GM12891 (cell line): Measurements from ENCODE around the gene ZNF599.

Source experiments
- DNase-seq: peaks from one replicate; pipeline ENCODE4 v3.0.0; 2011; ENCODE audit warnings: low spot score; ENCODE audit not compliant: insufficient read length
- FAIRE-seq: peaks from 2 replicates; lab custom pipeline; 2011; peaks lifted over from hg19 to GRCh38; lab: Jason Lieb, UNC
- PAX5 ChIP-seq: IDR thresholded peaks from 2 replicates; pipeline ENCODE4 v1.6.1; 2011; ENCODE audit warnings: low read length, moderate library complexity, mild to moderate bottlenecking; ENCODE audit not compliant: insufficient read depth, severe bottlenecking
- POLR2A ChIP-seq: IDR thresholded peaks from 2 replicates; pipeline ENCODE4 v1.6.1; 2011; ENCODE audit warnings: low read depth, low read length, control low read depth
- POLR2AphosphoS5 ChIP-seq: IDR thresholded peaks from 2 replicates; pipeline ENCODE4 v1.6.1; 2011; ENCODE audit warnings: low read depth, low read length, control low read depth
- POU2F2 ChIP-seq: IDR thresholded peaks from 2 replicates; pipeline ENCODE4 v1.6.1; 2011; ENCODE audit warnings: low read depth, mild to moderate bottlenecking, control low read depth, low read length, moderate library complexity
- SPI1 ChIP-seq: IDR thresholded peaks from 2 replicates; pipeline ENCODE4 v1.6.1; 2011; ENCODE audit warnings: low read depth, low read length, control low read depth
- TAF1 ChIP-seq: IDR thresholded peaks from 2 replicates; pipeline ENCODE4 v1.6.1; 2011; ENCODE audit warnings: low read depth, low read length, control low read depth

ZNF599 gene

GRCh38 chr19:34788074-34788473 is 15.1 kb upstream of the ZNF599 start:
- DNase-seq: no peak
- FAIRE-seq: no peak
- TF ChIP-seq TAF1: no peak
- peak; percentile 93 for TF ChIP-seq SPI1

GRCh38 chr19:34787059-34787824 is 14.2 kb upstream of the ZNF599 start:
- TF ChIP-seq POLR2AphosphoS5 (no peak), PAX5 (no peak), SPI1 (no peak), POLR2A (no peak), POU2F2 (no peak), TAF1 (no peak)
- DNase-seq (no peak), FAIRE-seq (no peak)

DNA sequence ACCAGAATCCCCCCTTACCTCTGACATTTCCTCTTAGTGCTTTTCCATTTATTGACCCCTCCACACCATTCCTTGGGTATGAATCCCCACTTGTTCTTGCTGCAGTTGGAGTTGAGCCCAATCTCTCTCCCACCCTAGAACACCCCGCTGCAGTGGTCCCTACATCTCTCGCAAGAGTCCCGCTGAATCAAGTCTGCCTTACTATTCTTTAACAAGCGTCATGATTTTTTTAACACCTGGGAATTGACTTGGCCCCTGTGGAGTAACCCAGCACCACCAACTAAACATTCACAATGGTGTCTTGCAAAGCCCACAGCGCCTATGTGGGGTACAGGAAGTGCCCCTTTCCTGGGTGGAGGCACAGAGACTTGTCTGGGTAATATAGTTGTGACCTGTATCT is 13.2 kb upstream of the ZNF599 start:
- FAIRE-seq (no peak), DNase-seq (no peak)
- no peak for TF ChIP-seq POU2F2
- TF ChIP-seq SPI1: no peak
- no peak for TF ChIP-seq TAF1
- no peak for TF ChIP-seq POLR2A
- TF ChIP-seq PAX5: no peak
- no peak for TF ChIP-seq POLR2AphosphoS5

DNA sequence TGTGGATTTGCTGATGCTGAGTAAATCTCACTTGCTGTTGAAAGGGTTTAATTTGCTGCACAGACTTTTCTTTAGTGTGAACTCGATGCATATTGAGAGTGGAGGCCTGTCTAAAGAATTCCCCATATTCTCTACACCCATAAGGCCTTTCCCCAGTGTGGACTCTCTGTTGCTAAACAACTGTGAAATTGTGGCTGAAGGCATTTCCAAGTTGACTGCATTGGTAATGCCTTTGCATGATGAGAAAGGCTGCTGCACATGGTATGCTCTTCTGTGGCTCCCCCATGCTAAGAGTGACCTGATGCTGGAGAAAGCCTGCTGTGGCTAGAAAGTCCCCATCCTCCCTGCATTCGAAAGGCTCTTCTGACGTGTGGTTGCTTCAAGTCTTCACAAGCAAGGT is 6.6 kb upstream of the ZNF599 start:
- no peak for FAIRE-seq
- no peak for TF ChIP-seq TAF1
- no peak for TF ChIP-seq POLR2A
- DNase-seq: no peak

DNA sequence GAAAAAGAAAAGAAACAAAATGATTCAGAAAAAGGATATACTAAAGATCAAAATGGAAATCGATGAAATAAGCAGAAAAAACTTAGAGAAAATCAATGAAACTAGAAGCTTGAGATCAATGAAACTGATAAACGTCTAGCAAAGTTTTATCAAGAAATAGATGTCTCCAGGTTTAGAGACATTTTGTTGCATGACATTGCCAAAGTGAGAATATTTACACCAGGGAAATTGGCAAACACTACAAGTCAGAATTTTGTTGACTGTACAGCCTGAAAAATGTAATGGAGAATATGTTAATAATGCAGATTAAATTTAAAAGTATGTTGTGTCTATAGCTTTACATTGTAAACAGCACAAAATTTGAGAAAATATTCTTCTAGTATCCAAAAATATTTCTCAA is 5.3 kb upstream of the ZNF599 start:
- FAIRE-seq: no peak
- no peak for TF ChIP-seq POU2F2
- no peak for TF ChIP-seq PAX5
- TF ChIP-seq POLR2A: no peak
- TF ChIP-seq TAF1: no peak
- no peak for TF ChIP-seq SPI1
- no peak for TF ChIP-seq POLR2AphosphoS5
- DNase-seq: no peak

DNA sequence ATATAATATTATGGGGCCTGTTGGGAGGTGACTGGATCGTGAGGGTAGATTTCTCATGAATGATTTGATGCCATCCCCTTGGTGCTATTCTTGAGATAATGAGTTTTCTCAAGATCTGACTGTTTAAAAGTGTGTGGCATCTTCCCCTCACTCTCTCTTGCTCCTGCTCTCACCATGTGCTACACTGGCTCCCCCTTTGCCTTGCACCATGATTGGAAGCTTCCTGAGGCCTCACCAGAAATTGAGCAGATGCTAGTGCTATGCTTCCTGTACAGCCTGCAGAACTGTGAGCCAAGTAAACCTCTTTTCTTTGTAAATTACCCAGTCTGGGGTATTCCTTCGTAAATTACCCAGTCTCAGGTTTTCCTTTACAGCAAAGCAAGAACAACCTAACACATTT is 1.8 kb upstream of the ZNF599 start:
- DNase-seq (no peak), FAIRE-seq (no peak)
- TF ChIP-seq TAF1 (no peak), PAX5 (no peak), POU2F2 (no peak), POLR2AphosphoS5 (no peak)

DNA sequence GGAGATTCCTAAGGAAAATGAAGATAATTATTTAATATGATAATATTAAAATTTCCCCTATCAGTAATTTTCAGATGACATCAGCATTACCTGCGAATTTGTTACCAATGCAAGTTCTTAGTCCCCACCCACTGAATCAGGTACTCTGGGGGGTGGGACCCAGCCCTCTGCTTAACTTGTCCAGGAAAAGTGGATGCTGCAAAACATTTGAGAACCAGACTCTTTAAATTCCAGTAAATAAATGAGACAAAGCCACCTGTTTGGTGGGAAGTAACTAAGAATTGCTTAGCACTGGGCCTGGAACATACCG is 495 bp upstream of the ZNF599 start:
- TF ChIP-seq PAX5 (no peak), SPI1 (no peak), TAF1 (no peak), POLR2AphosphoS5 (no peak), POLR2A (no peak), POU2F2 (no peak)
- FAIRE-seq (no peak), DNase-seq (no peak)

DNA sequence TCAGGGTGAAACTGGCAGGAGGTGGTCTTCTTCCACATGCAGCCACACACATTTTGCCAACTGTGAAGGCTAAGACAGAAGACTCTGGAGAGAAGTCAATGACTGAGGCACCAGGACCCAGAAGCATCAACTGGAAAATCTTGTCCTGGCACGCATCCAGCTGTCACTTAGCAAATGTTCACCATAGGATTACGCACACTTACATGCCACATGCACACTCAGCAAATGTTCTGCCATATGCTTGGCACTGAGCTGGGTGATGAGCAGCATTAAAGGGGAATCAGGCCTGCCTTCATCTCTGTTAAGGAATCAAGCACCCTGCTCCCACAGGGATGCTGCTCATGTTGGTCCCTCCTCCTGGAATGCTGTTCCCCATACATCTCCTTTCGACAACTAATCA is 5.1 kb downstream of the ZNF599 start:
- TF ChIP-seq POLR2AphosphoS5: no peak
- TF ChIP-seq POLR2A: no peak
- no peak for TF ChIP-seq PAX5
- no peak for TF ChIP-seq SPI1
- TF ChIP-seq POU2F2: no peak
- TF ChIP-seq TAF1: no peak
- FAIRE-seq (no peak), DNase-seq (no peak)

DNA sequence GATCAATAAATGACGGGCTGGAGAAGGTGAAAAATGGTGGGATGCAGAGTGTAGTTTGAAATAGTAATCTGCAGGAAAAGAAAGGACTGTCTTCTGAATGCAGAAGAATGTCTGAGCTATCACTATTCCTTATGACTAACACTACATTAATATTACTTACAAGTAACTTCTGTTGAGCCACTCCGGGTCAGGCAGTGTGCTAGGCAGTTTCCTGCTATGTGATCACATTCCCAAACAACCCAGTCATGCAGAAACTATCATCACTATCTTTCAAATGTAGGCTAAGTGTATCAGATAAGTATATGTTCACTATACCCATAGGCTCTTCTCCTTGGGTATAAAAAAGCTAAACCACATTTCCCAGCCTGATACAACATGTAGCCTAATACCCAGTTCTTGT is 6.6 kb downstream of the ZNF599 start:
- no peak for TF ChIP-seq SPI1
- TF ChIP-seq POLR2A: no peak
- no peak for TF ChIP-seq POLR2AphosphoS5
- no peak for TF ChIP-seq TAF1
- TF ChIP-seq POU2F2: no peak
- TF ChIP-seq PAX5: no peak
- no peak for FAIRE-seq
- no peak for DNase-seq

DNA sequence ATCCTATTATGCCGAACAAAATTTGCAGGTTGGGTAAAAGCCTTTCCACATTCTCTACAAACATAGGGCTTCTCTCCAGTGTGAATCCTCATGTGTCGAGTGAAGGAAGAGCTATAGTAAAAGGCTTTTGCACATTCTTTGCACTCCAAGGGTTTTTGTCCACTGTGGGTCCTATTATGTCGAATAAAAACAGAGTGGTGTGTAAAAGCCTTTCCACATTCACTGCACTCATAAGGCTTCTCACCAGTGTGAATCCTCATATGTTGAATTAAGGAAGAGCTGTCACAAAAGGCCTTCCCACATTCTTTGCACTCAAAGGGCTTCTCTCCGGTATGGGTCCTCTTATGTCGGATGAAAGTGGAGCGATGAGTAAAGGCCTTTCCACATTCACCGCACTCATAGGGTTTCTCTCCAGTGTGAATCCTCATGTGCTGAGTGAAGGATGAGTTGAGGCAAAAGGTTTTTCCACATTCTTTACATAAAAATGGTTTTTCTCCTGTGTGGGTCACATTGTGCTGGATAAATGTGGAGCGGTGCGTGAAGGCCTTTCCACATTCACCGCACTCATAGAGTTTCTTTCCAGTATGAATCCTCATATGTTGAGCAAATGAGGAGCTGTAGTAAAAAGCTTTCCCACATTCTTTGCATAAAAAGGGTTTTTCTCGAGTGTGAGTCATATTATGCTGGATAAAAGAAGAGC is 13.6 kb downstream of the ZNF599 start:
- FAIRE-seq (no peak), DNase-seq (no peak)
- TF ChIP-seq PAX5 (no peak), TAF1 (no peak), POLR2AphosphoS5 (no peak), SPI1 (no peak), POLR2A (no peak), POU2F2 (no peak)
